ENCODE results near the gene RFX3. TPM values are rescaled to one million over a fixed set of nuclear protein-coding genes. Genes with fewer than 3 reads are reported as not detected.

RFX3 gene
- total RNA-seq, 1 donor from 2014 or later = 12.1 TPM

- H3K4me1 ChIP-seq (ENCODE audit: insufficient read depth, low read length) = no peaks in the 10 kb centered on the region
- no peak overlapping the region for H3K27ac ChIP-seq (ENCODE audit: low read depth, low read length)
- H3K9ac ChIP-seq (ENCODE audit: low read length) = no peak overlapping the region
- Mint-ChIP-seq H3K27me3 (ENCODE audit: low read depth, unreplicated experiment) (no peaks in the 10 kb centered on the region), H3K4me1 (ENCODE audit: low read depth, unreplicated experiment) (no peaks in the 10 kb centered on the region), H3K9me3 (ENCODE audit: unreplicated experiment) (no peaks in the 10 kb centered on the region), H3K4me3 (ENCODE audit: unreplicated experiment) (no peak overlapping the region), H3K27ac (ENCODE audit: unreplicated experiment) (no peak overlapping the region), H3K36me3 (ENCODE audit: low read depth, unreplicated experiment) (peaks cover 4% of the 10 kb centered on the region)
- H3K4me2 ChIP-seq (ENCODE audit: low read length) = no peak overlapping the region
- TF ChIP-seq EZH2 (IDR thresholded peaks at IDR 0.05; ENCODE audit: insufficient read depth, low read length) = no peak
- TF ChIP-seq CTCF (IDR thresholded peaks at IDR 0.05; ENCODE audit: insufficient read depth, low read depth, low read length) = no peak
- H3K79me2 ChIP-seq (ENCODE audit: insufficient read depth, low read length) = no peaks in the 10 kb centered on the region
- no peaks in the 10 kb centered on the region for H3K9me3 ChIP-seq (ENCODE audit: insufficient read depth, low read depth, low read length)
- no peak overlapping the region for H3K4me3 ChIP-seq (ENCODE audit: insufficient read depth, low read depth, low read length)
- H3K27me3 ChIP-seq (ENCODE audit: insufficient read depth, low read length) = no peaks in the 10 kb centered on the region
- DNase-seq (ENCODE audit: low read depth) = no peak
- H3K36me3 ChIP-seq (ENCODE audit: insufficient read depth, low read length) = no peaks in the 10 kb centered on the region
- no peaks in the 10 kb centered on the region for H4K20me1 ChIP-seq (ENCODE audit: insufficient read depth, low read length)
- no peak overlapping the region for H2AFZ ChIP-seq (ENCODE audit: low read depth, low read length)
- no peak for FAIRE-seq
These were observed 229.3 kb downstream of the RFX3 start for GRCh38 chr9:3296536-3296935.

- Histone ChIP-seq H4K20me1 (ENCODE audit: insufficient read depth, low read length) (no peaks in the 10 kb centered on the region), H3K9ac (ENCODE audit: low read length) (no peak overlapping the region), H3K27ac (ENCODE audit: low read depth, low read length) (no peak overlapping the region), H3K4me3 (ENCODE audit: insufficient read depth, low read depth, low read length) (no peak overlapping the region), H2AFZ (ENCODE audit: low read depth, low read length) (no peak overlapping the region), H3K36me3 (ENCODE audit: insufficient read depth, low read length) (no peaks in the 10 kb centered on the region), H3K27me3 (ENCODE audit: insufficient read depth, low read length) (no peaks in the 10 kb centered on the region), H3K9me3 (ENCODE audit: insufficient read depth, low read depth, low read length) (no peaks in the 10 kb centered on the region), H3K4me1 (ENCODE audit: insufficient read depth, low read length) (no peaks in the 10 kb centered on the region), H3K4me2 (ENCODE audit: low read length) (no peak overlapping the region), H3K79me2 (ENCODE audit: insufficient read depth, low read length) (no peaks in the 10 kb centered on the region)
- H3K9me3 Mint-ChIP-seq (ENCODE audit: unreplicated experiment) = peaks cover 5% of the 10 kb centered on the region
- peaks cover 19% of the 10 kb centered on the region for H3K36me3 Mint-ChIP-seq (ENCODE audit: low read depth, unreplicated experiment)
- H3K4me1 Mint-ChIP-seq (ENCODE audit: low read depth, unreplicated experiment) = no peaks in the 10 kb centered on the region
- DNase-seq (ENCODE audit: low read depth) (peak; percentile 2), FAIRE-seq (no peak)
- no peak for TF ChIP-seq CTCF (IDR thresholded peaks at IDR 0.05; ENCODE audit: insufficient read depth, low read depth, low read length)
- TF ChIP-seq EZH2 (IDR thresholded peaks at IDR 0.05; ENCODE audit: insufficient read depth, low read length) = no peak
- no peak overlapping the region for H3K4me3 Mint-ChIP-seq (ENCODE audit: unreplicated experiment)
- no peaks in the 10 kb centered on the region for H3K27me3 Mint-ChIP-seq (ENCODE audit: low read depth, unreplicated experiment)
- H3K27ac Mint-ChIP-seq (ENCODE audit: unreplicated experiment) = no peak overlapping the region
These were observed 233.5 kb downstream of the RFX3 start for GRCh38 chr9:3292311-3292710.

- H3K4me3 Mint-ChIP-seq (ENCODE audit: unreplicated experiment) = no peak overlapping the region
- H3K79me2 ChIP-seq (ENCODE audit: insufficient read depth, low read length) = no peaks in the 10 kb centered on the region
- peaks cover 2% of the 10 kb centered on the region for H3K4me1 Mint-ChIP-seq (ENCODE audit: low read depth, unreplicated experiment)
- peaks cover 26% of the 10 kb centered on the region for H3K36me3 Mint-ChIP-seq (ENCODE audit: low read depth, unreplicated experiment)
- H3K27me3 ChIP-seq (ENCODE audit: insufficient read depth, low read length) = no peaks in the 10 kb centered on the region
- H3K4me1 ChIP-seq (ENCODE audit: insufficient read depth, low read length) = no peaks in the 10 kb centered on the region
- H3K4me3 ChIP-seq (ENCODE audit: insufficient read depth, low read depth, low read length) = no peak overlapping the region
- no peak overlapping the region for H3K27ac ChIP-seq (ENCODE audit: low read depth, low read length)
- H3K36me3 ChIP-seq (ENCODE audit: insufficient read depth, low read length) = no peaks in the 10 kb centered on the region
- no peak for DNase-seq (ENCODE audit: low read depth)
- no peak overlapping the region for H2AFZ ChIP-seq (ENCODE audit: low read depth, low read length)
- no peaks in the 10 kb centered on the region for H4K20me1 ChIP-seq (ENCODE audit: insufficient read depth, low read length)
- no peaks in the 10 kb centered on the region for H3K27me3 Mint-ChIP-seq (ENCODE audit: low read depth, unreplicated experiment)
- H3K9me3 ChIP-seq (ENCODE audit: insufficient read depth, low read depth, low read length) = no peaks in the 10 kb centered on the region
- no peak for FAIRE-seq
- H3K27ac Mint-ChIP-seq (ENCODE audit: unreplicated experiment) = no peak overlapping the region
- no peak overlapping the region for H3K9ac ChIP-seq (ENCODE audit: low read length)
- no peak for TF ChIP-seq CTCF (IDR thresholded peaks at IDR 0.05; ENCODE audit: insufficient read depth, low read depth, low read length)
- no peak for TF ChIP-seq EZH2 (IDR thresholded peaks at IDR 0.05; ENCODE audit: insufficient read depth, low read length)
- H3K9me3 Mint-ChIP-seq (ENCODE audit: unreplicated experiment) = peaks cover 5% of the 10 kb centered on the region
- no peak overlapping the region for H3K4me2 ChIP-seq (ENCODE audit: low read length)
These were observed 235.5 kb downstream of the RFX3 start for GRCh38 chr9:3290231-3290840.

Measured in astrocyte (in vitro differentiated cells and primary cell).